Activated naive CD8-positive, alpha-beta T cell treated with anti-CD3 and anti-CD28 coated beads, Interleukin-2, amount 50 U/mL, for 16 hours (primary cell): ENCODE data around the gene ANAPC2.

Experiments
- DNase-seq: peaks from one replicate; pipeline ENCODE4 v3.0.0-alpha.2; 2020; ENCODE audit warnings: low read depth, low spot score

The ANAPC2 gene

GRCh38 chr9:137215196-137215986, 27.0 kb upstream of the ANAPC2 start:
- no peak for DNase-seq

- no peak for DNase-seq
These were observed 26.3 kb upstream of the ANAPC2 start for GRCh38 chr9:137214620-137215019.

- DNase-seq = no peak
These were observed 25.1 kb upstream of the ANAPC2 start for GRCh38 chr9:137213160-137214060.

GRCh38 chr9:137212520-137212919, 24.2 kb upstream of the ANAPC2 start:
- no peak for DNase-seq

- no peak for DNase-seq
These were observed 23.2 kb upstream of the ANAPC2 start for GRCh38 chr9:137211532-137211931.

- DNase-seq = no peak
These were observed 18.2 kb upstream of the ANAPC2 start for GRCh38 chr9:137206602-137207001.

GRCh38 chr9:137205126-137206069, 17.0 kb upstream of the ANAPC2 start, which contains the start of the genes NDOR1 and TMEM203:
NDOR1 (plus strand) TSS chr9:137205700; CDS start chr9:137205778, 78 bp downstream.
TMEM203 (minus strand) TSS chr9:137205648; CDS start chr9:137205414, 234 bp downstream.
- DNase-seq = peak; percentile 91

GRCh38 chr9:137204731-137205125, 16.4 kb upstream of the ANAPC2 start:
- no peak for DNase-seq

GRCh38 chr9:137202966-137203365, 14.6 kb upstream of the ANAPC2 start:
- DNase-seq = no peak

- no peak for DNase-seq
These were observed 13.0 kb upstream of the ANAPC2 start for GRCh38 chr9:137201205-137201868.

GRCh38 chr9:137200311-137201204, 12.2 kb upstream of the ANAPC2 start, which contains the start of gene TPRN:
TPRN (minus strand) TSS chr9:137200741; CDS start chr9:137200711, 30 bp downstream.
- DNase-seq = peak; percentile 99

GRCh38 chr9:137199411-137200121, 11.2 kb upstream of the ANAPC2 start:
- DNase-seq = no peak

- DNase-seq = no peak
These were observed 10.5 kb upstream of the ANAPC2 start for GRCh38 chr9:137198902-137199283.

- no peak for DNase-seq
These were observed 9.9 kb upstream of the ANAPC2 start for GRCh38 chr9:137198051-137198901.

- DNase-seq = no peak
These were observed 7.3 kb upstream of the ANAPC2 start for GRCh38 chr9:137195525-137196220.

GRCh38 chr9:137194909-137195308, 6.5 kb upstream of the ANAPC2 start:
- no peak for DNase-seq

GRCh38 chr9:137194388-137194787, 6.0 kb upstream of the ANAPC2 start:
- DNase-seq = no peak
